A673 (cell line): ENCODE results near the gene TNS4. TPM values are rescaled to one million over a fixed set of nuclear protein-coding genes. Genes with fewer than 3 reads are reported as not detected.

Experiments
- BruUV-seq: library from RNA; stranded (reverse); fragments of 400-500 nt; replicated peaks from 2 replicates; lab custom pipeline; 2021; lab: Mats Ljungman, UMichigan
- CTCF ChIA-PET: fragments of 300-600 bp; sonication (Branson Sonifier 250); formaldehyde crosslinking; loops from one replicate; lab custom pipeline; 2022; ENCODE audit warnings: antibody characterized with exemption; lab: Charles Lee
- POLR2A ChIA-PET: fragments of 300-600 bp; sonication (Branson Sonifier 250); formaldehyde crosslinking; loops from one replicate; lab custom pipeline; 2022; ENCODE audit warnings: antibody characterized with exemption; ENCODE audit not compliant: low non-redundant PET; lab: Charles Lee
- DNase-seq: peaks from one replicate; pipeline ENCODE4 v3.0.0-alpha.2; 2015; ENCODE audit warnings: low spot score
- H3K27ac ChIP-seq: fragments of 200-600 bp; sonication (generic); 2 replicates; pipeline ENCODE4 v1.5.1; 2016; ENCODE audit warnings: mixed run types, low read depth, mild to moderate bottlenecking, mixed read lengths, antibody characterized with exemption, low read length; ENCODE audit not compliant: poor library complexity, severe bottlenecking
- H3K27me3 ChIP-seq: fragments of 200-600 bp; sonication (generic); replicated peaks from 2 replicates; pipeline ENCODE4 v1.6.1; 2017; ENCODE audit warnings: mixed run types, low read depth, mild to moderate bottlenecking, mixed read lengths, antibody characterized with exemption, low read length; ENCODE audit not compliant: insufficient read depth, poor library complexity
- H3K36me3 ChIP-seq: fragments of 200-600 bp; sonication (generic); 2 replicates; pipeline ENCODE4 v1.6.1; 2016; ENCODE audit warnings: mixed run types, mild to moderate bottlenecking, mixed read lengths, antibody characterized with exemption, low read length; ENCODE audit not compliant: insufficient read depth, poor library complexity, severe bottlenecking
- H3K4me1 ChIP-seq: fragments of 200-600 bp; sonication (generic); 2 replicates; pipeline ENCODE4 v1.6.1; 2017; ENCODE audit warnings: mixed run types, mild to moderate bottlenecking, mixed read lengths, antibody characterized with exemption, low read length; ENCODE audit not compliant: insufficient read depth, poor library complexity, severe bottlenecking
- H3K4me3 ChIP-seq: fragments of 200-600 bp; sonication (generic); 2 replicates; pipeline ENCODE4 v1.5.1; 2016; ENCODE audit warnings: low read depth, mixed run types, mild to moderate bottlenecking, mixed read lengths, low read length; ENCODE audit not compliant: poor library complexity, severe bottlenecking
- H3K9me3 ChIP-seq: fragments of 200-600 bp; sonication (generic); 2 replicates; pipeline ENCODE4 v1.6.1; 2016; ENCODE audit warnings: mixed run types, low read depth, mild to moderate bottlenecking, mixed read lengths, antibody characterized with exemption, low read length; ENCODE audit not compliant: poor library complexity, severe bottlenecking
- EZH2 ChIP-seq: fragments of 200-600 bp; sonication (generic); IDR thresholded peaks from 2 replicates; pipeline ENCODE4 v1.6.1; 2017; ENCODE audit warnings: borderline replicate concordance, low read depth, mild to moderate bottlenecking, mixed read lengths, antibody characterized with exemption, low read length; ENCODE audit not compliant: poor library complexity, severe bottlenecking
- intact Hi-C: fragments of 100-400 bp; cut with micrococcal nuclease; formaldehyde crosslinking; loops from one replicate; pipeline ENCODE4 v1.10.0; 2022; ENCODE audit not compliant: unreplicated experiment
- total RNA-seq: library from RNA; stranded (reverse); gene quantifications from 2 replicates; pipeline ENCODE4 v1.2.3, GENCODE V29; 2021
- TF ChIP-seq, protein P1 (sequence below): fragments of 300-800, 200-600 bp; sonication (generic); conservative IDR thresholded peaks from 2 replicates; pipeline ENCODE4 v1.5.1; 2017; ENCODE audit warnings: low read depth, mild to moderate bottlenecking, antibody characterized with exemption, low read length, moderate library complexity, mixed read lengths

The TNS4 gene
- total RNA-seq, 1 experiment from 2014 or later, result not detected

DNA sequence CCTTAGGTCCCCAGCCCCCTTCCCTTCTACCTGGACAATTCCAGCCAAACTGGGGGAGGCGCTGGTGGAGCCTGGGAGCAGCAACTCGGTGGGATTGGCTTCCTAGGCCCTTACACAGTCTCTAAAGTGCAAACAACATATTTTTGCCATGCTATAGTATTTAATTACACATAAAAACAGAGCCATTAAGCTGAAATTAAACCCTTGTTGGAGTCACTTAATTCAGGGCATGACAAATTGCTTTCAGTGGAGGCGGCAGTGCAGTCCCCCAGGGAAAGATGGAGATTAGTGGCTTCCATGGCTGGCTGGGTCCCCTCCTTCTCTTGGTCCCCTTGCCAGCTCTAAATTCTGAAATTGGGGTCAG, 40.8 kb downstream of the TNS4 start:
- H3K9me3 ChIP-seq, result no peaks in the 10 kb centered on the region
- H3K4me1 ChIP-seq, result peaks cover 5% of the 10 kb centered on the region
- no peaks in the 10 kb centered on the region for H3K36me3 ChIP-seq
- H3K4me3 ChIP-seq, result no peak overlapping the region
- POLR2A ChIA-PET, result no interaction called here
- BruUV-seq, result no TSS peak
- H3K27me3 ChIP-seq, result no peaks in the 10 kb centered on the region
- TF ChIP-seq, protein P1, sequence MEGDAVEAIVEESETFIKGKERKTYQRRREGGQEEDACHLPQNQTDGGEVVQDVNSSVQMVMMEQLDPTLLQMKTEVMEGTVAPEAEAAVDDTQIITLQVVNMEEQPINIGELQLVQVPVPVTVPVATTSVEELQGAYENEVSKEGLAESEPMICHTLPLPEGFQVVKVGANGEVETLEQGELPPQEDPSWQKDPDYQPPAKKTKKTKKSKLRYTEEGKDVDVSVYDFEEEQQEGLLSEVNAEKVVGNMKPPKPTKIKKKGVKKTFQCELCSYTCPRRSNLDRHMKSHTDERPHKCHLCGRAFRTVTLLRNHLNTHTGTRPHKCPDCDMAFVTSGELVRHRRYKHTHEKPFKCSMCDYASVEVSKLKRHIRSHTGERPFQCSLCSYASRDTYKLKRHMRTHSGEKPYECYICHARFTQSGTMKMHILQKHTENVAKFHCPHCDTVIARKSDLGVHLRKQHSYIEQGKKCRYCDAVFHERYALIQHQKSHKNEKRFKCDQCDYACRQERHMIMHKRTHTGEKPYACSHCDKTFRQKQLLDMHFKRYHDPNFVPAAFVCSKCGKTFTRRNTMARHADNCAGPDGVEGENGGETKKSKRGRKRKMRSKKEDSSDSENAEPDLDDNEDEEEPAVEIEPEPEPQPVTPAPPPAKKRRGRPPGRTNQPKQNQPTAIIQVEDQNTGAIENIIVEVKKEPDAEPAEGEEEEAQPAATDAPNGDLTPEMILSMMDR, result no peak
- TF ChIP-seq EZH2, result no peak
- intact Hi-C loops, result no loop called here
- CTCF ChIA-PET, result no interaction called here
- no peak overlapping the region for H3K27ac ChIP-seq
- DNase-seq, result peak; percentile 47

DNA sequence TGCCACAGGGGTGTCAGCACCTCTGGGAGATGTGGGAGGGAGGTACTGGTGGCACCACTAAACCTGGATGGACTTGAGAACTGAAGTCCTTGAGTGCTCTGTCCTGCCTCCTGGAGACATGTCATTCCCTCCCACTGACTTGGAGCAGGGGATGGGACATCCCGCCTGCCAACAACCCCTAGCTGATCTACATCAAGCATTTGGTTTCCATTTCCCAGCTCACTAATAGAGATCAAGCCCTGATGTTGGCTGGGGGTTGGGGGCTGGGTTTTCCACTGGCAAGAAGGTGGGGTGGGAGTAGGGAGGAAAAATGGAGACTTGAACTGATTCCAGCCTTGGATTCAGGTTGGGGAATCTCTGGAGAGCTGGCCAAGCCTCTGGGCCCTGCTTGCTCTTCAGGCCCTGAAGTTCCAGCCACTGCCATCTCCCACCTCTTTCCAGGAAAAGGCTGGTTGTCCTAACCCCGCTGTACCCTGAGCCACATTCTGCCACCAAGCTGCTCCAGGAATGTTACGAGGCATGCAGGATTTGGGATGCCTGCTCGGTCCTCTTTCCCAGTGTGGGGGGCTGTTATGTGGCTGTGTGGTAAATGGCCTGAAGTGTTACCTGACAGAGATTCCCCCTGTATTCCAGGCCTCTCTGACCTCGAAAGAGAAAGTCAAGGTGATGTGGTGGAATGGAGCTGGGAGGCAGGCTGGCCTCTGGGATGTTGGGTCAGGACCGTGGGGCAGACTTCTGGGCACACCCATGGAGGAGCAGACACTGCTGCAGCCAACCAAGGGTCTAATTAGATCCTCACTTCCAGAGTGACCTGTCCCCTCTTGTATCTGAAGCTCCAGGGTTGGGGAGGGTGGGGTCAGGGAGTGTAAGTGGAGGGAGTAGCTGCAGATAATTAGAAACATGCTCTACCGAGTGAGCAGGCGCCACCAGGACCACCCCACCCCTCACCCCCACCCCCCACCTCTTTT, 41.5 kb downstream of the TNS4 start:
- CTCF ChIA-PET, result no interaction called here
- intact Hi-C loops, result no loop called here
- no peak for DNase-seq
- H3K4me1 ChIP-seq, result peaks cover 5% of the 10 kb centered on the region
- no peaks in the 10 kb centered on the region for H3K36me3 ChIP-seq
- POLR2A ChIA-PET, result no interaction called here
- H3K27ac ChIP-seq, result no peak overlapping the region
- BruUV-seq, result no TSS peak
- no peaks in the 10 kb centered on the region for H3K9me3 ChIP-seq
- TF ChIP-seq, protein P1, result no peak
- TF ChIP-seq EZH2, result no peak
- H3K27me3 ChIP-seq, result no peaks in the 10 kb centered on the region
- no peak overlapping the region for H3K4me3 ChIP-seq

DNA sequence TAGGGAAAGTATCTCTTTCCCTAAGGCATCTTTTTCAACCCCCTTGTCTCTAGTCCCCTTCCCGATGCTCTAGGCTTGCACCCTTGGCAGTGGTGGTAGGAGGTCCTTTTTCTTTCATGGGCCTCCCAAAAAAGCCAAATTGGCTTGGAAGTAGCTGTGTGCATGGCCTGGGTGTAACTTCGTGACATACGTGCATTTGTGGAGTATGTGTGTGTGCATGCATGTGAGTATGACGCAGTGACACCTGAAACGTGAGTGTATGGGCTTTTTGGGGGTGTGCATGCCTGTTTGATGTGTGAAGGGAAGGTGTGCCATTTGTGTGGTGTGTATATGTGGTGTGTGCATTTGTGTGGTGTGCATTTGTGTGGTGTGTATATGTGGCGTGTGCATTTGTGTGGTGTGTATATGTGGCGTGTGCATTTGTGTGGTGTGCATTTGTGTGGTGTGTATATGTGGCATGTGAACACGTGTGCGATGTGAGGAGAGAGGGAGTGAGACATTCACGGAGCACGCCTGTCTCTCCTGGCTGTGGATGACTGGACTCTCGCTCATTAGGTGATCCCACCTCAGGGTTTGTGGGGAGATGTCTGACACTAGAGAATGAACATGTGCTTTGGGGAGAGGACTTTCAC, 42.5 kb downstream of the TNS4 start:
- Histone ChIP-seq H3K27me3 (no peaks in the 10 kb centered on the region), H3K36me3 (no peaks in the 10 kb centered on the region), H3K4me1 (peaks cover 5% of the 10 kb centered on the region), H3K9me3 (no peaks in the 10 kb centered on the region), H3K4me3 (no peak overlapping the region), H3K27ac (no peak overlapping the region)
- CTCF ChIA-PET, result no interaction called here
- POLR2A ChIA-PET, result no interaction called here
- no peak for TF ChIP-seq EZH2
- TF ChIP-seq, protein P1, result no peak
- no TSS peak for BruUV-seq
- DNase-seq, result no peak
- intact Hi-C loops, result no loop called here
